GM12801 (cell line): ENCODE data around the gene NR1D1.

ENCODE experiments used
- CTCF ChIP-seq: IDR thresholded peaks from one replicate; pipeline ENCODE4 v1.5.1; 2011; ENCODE audit warnings: control low read depth; ENCODE audit not compliant: insufficient read length; ENCODE audit errors: extremely low read depth

The NR1D1 gene

GRCh38 chr17:40124279-40125141 is 24.1 kb upstream of the NR1D1 start:
- no peak for TF ChIP-seq CTCF

- no peak for TF ChIP-seq CTCF
Measured at GRCh38 chr17:40123811-40124114, 23.4 kb upstream of the NR1D1 start.

- TF ChIP-seq CTCF, result no peak
Measured at GRCh38 chr17:40122999-40123810, 22.8 kb upstream of the NR1D1 start.

- no peak for TF ChIP-seq CTCF
Measured at GRCh38 chr17:40122136-40122998, 22.0 kb upstream of the NR1D1 start.

GRCh38 chr17:40121181-40122135 is 21.1 kb upstream of the NR1D1 start, which contains the start of gene MSL1:
MSL1 (plus strand) TSS chr17:40121971; CDS start chr17:40122613, 642 bp downstream.
- TF ChIP-seq CTCF, result no peak

GRCh38 chr17:40115101-40115436 is 14.7 kb upstream of the NR1D1 start:
- no peak for TF ChIP-seq CTCF
